Iris pigment epithelial cell (primary cell): ENCODE data around the gene TSPAN4.
A peak's percentile ranks its signal among the peaks of the same experiment; 100 is the strongest.

Experiments used
- DNase-seq: peaks from one replicate; pipeline ENCODE4 v3.0.0-alpha.2; 2011; ENCODE audit warnings: low read depth

TSPAN4 gene

DNA sequence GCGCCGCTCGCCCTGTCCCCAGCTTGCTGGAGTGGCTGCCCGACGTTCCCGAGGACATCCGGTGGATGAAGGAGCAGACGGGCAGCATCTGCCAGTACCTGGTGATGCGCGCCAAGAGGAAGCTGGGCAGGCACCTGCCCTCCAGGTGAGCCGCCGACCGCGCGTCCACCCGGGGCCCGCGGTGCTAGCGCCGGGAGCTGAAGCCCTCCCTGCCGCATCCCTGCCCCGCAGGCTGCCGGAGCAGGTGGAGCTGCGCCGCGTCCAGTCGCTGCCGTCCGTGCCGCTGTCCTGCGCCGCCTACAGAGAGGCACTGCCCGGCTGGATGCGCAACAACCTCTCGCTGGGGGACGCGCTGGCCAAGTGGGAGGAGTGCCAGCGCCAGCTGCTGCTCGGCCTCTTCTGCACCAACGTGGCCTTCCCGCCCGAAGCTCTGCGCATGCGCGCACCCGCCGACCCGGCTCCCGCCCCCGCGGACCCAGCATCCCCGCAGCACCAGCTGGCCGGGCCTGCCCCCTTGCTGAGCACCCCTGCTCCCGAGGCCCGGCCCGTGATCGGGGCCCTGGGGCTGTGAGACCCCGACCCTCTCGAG is 18.3 kb upstream of the TSPAN4 start:
- no peak for DNase-seq

DNA sequence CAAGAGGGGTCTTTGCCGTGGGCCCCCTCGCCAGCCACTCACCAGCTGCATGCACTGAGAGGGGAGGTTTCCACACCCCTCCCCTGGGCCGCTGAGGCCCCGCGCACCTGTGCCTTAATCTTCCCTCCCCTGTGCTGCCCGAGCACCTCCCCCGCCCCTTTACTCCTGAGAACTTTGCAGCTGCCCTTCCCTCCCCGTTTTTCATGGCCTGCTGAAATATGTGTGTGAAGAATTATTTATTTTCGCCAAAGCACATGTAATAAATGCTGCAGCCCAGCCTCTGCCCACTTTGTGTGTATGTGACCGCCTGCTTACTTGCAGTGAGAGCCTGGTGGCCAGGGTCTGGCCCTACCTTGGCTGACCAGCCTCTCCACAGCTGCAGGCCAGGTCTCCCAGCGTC is 17.7 kb upstream of the TSPAN4 start:
- DNase-seq = no peak

DNA sequence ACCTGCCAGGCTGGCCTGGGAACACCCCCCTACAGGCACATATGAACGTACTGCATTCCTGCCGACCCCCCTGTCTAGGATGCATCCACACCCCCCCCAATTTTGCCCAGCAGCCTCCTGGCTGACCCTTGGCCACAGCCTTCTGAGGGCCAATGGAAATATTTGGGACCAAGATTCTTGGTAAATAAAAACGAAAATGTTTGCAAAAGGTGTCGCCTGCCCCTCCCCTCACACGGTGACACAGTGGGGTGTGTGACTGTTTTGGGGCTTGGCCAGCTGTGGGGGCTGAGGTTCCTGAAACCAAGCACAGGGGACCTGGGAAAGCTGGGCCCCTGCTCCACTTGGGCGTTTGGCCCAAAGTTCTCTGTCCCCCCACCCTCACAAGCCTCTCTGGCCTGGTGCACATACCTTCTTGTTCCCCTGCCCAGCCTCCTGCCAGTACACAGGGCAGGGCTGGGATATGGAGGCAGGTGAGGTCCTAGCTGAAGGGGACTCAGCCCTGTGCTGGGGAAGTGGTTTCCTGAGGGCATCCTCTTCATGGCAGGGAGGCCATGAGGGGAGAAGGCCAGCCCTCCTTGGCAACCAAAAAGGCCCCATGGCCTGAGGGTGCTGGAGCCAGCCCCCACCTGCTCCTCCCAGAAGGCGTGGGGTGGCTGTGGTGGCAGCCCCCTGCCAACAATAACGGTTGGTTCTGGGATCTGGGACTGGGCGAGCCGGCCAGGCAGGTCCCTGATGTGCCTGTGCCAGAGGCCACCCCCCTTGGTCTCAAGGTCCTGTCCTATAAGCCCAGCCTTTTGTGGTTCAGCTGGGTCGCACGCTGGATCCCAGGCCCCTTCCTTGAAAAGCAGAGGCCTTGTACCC is 17.1 kb upstream of the TSPAN4 start:
- no peak for DNase-seq

DNA sequence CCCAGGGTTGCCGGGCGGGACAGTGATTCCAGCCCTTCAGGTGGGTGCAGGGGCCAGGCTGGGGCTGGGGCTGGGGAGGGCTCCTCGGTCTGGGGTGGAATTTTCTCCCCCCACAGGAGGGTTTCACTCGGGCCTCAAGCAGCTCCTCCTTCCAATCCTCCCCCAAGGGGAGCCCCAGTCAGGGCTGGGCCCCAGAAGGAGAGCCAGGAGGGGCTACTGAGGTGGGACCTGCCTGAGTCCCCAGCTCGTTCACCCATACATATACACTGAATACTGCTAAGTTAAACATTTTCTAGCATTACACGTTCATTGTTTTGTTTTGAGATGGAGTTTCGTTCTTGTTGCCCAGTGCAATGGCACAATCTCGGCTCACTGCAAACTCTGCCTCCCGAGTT is 16.4 kb upstream of the TSPAN4 start:
- DNase-seq = no peak

DNA sequence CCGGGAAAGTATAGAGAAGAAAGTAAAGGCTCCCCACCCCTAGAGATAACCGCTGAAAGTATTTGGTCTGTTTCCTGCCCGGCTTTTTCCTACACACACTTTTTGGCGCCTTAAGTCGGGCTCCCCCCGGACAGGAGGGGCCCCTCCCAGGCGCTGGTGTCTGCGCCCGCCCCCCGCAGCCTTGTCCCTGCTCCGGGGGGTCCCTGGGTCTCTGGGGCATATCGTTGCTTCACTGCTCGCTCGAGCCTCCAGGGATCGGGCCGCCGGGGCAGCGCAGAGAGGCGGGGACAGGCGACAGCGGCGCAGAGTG is 15.9 kb upstream of the TSPAN4 start:
- DNase-seq = no peak

DNA sequence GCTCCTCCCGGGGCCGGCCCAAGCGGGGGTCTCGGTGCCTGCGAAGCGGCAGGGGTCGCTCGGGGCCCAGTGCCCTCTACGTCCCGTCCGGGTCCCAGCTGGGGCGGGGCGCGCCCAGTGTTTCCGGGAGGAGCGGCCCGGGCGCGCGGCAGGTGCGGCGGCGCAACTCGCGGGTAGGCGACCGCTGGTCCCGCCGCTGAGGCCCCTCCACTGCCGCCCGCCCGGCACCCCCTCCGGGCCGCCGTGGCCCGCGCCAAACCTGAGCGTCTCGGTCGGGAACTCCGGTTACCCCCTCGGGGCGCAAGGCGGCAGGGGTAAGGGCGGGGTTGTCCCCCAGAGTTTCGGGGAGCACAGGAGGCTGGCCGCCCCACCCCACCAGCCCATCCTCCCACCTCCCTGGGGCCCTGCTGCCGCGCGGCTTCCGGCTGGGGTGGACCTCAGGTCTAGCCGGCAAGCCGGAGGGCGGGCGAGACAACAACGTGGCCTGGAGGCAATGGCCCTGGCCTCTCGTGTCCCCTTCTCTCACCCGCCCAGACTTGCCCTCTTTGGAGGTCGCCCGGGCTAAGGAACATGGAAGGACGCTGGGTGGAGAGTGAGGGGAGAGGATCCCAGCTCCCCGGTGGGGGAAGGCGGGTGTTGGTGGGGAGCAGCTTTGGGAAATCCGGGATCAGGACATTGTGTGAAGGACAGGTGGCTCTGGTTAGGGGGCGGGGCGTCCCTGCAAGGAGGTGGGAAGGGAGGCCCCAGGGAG is 15.3 kb upstream of the TSPAN4 start:
- no peak for DNase-seq

DNA sequence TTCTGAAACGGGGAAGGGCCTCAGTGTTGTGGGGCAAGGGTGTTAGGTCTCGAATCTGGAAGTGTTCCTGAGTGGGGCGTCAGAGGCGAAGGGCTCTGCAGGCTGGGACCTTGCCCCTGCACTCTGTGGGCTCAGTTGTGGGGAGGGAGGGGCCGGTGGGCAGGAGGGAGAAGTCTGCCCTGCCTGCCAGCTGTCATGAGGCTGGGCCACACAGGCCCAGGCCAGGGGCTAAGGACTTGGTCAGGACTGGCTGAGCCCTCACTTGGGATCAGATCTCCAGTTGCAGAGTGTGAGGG is 14.8 kb upstream of the TSPAN4 start, which contains the start of gene CRACR2B:
Gene CRACR2B (plus strand): TSS at position 23 of the 296 bp plus-strand sequence. CDS start 689 bp downstream, outside the sequence.
- DNase-seq = no peak

DNA sequence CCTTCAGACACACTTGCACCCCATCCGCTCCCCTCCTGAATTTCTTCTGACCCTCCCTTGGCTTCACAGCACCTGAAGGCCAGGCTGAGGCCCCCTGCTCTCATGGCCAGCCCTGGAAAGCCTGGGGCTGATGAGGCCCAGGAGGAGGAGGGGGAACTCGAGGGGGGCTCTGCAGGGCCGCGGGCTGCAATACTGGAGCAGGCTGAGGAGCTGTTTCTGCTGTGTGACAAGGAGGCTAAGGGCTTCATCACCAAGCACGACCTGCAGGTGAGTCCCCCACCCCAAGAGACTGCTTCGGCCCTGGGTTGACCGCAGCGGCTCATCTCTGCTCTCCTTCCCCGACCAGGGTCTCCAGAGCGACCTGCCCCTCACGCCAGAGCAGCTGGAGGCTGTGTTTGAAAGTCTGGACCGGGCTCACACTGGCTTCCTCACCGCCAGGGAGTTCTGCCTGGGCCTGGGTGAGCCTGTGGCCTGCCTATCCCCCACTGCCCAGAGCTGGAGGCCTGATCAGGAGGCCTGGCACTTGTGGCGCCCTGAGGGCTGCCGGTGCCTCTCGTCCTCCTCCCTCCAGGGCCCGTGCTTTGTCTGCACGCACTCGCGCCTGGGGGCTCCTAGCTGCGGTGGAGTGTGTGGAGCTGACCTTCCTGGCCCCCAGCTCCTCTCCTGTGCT is 14.0 kb upstream of the TSPAN4 start:
- no peak for DNase-seq

DNA sequence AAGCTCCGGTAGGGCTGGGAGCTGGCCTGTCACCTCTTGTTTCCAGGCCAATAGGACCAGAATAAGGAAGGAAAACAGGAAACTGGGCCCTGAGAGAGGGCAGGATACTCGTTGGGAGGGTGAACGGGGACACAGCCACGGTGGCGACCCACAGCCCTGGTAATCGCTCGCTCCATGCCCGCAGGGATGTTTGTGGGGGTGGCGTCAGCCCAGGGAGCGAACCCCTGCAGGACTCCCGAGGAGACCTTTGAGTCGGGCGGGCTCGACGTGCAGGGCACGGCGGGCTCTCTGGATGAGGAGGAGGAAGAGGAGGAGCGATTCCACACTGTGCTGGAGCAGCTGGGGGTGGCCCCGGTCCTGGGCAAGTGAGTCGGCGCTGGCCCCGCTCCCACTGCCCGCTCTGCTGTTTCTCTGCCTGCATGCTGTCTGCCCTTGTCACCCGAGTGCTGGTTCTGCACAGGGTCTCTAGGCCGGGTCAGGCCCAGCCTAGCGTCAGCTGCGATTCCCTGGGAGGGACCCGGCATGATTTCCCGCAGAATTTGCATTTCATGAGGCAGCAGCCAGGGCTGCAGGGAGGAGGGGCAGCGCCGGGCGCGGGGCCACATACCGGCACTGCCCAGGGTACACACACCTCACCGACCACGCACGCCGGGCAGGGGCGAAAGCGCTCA is 13.3 kb upstream of the TSPAN4 start:
- no peak for DNase-seq

DNA sequence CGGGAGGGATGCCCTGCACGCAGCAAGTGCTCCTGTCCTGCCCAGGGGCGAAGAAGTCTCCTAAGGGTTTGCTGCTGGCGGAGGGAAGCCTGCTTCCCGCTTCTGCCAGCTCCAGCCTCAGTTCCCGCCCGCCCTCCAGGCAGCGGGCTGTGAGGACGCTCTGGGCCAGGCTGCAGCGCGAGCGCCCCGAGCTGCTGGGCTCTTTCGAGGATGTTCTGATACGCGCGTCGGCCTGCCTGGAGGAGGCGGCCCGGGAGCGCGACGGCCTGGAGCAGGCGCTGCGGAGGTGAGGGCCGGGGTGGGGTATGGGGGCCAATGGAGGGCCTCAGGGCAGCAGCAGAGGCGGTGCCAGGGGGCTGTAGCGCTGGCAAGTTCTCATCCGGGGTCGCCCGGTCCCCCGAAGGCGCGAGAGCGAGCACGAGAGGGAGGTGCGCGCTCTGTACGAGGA is 12.8 kb upstream of the TSPAN4 start:
- no peak for DNase-seq

DNA sequence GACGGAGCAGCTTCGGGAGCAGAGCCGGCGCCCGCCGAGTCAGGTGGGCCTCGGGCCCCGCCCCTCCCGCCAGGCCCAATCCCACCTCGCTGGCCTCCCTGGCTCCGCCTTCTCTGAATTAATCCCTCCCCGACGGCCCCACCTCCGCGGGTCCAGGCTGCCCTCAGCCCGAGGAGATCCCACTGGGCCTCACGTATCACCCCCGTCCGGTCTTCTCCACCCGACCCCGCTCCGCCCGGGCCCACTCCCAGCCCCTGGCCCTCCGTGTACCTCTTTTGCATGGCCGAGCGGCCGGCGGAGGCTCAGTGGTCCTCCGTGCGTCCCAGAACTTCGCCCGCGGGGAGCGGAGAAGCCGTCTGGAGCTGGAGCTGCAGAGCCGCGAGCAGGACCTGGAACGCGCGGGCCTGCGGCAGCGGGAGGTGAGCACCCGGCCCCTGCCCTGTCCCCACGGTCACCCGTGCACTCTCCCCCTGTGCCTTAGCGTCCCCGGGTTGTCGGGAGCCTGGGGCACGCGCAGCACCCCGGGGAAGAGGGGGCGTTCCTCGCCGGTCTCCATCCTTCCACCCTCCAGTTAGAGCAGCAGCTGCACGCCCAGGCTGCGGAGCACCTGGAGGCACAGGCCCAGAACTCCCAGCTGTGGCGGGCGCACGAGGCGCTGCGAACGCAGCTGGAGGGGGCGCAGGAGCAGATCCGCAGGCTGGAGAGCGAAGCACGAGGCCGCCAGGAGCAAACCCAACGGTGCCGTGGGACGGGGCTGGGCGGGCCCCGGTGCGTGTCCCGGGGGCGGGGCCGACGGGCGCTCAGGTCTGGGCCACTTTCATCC is 12.1 kb upstream of the TSPAN4 start:
- DNase-seq = peak; percentile 70

DNA sequence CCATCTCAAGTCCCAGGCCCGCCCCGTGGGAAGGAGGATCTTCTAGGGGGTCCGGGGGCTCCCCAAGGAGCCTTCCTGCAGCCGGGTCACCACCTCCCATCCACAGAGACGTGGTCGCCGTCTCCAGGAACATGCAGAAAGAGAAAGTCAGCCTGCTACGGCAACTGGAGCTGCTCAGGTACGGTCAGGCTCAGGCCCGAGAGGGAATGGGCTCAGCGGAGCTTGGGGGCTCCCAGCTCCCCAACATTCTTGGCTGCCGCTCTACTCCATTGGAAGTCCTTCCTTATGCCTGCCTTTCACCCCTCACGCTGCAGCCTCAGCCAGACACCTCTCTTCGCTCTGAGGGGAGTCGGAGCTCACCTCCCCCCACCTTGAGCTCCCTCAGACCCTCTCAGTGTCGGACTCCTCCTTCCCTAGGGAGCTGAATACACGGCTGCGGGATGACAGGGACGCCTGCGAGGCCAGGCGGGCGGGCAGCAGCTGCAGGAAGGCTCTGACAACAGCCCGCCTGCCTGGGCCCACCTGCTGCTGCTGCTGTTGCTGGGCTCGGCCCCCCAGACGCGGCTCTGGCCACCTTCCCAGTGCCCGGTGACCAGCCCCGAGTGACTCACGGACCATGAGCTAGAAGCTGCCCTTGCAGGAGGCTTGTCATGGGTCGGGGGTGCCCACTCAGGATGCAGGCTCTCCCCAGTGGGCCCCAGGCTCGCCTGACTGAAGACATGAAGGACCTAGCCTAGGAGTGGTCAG is 11.4 kb upstream of the TSPAN4 start:
- DNase-seq = no peak

DNA sequence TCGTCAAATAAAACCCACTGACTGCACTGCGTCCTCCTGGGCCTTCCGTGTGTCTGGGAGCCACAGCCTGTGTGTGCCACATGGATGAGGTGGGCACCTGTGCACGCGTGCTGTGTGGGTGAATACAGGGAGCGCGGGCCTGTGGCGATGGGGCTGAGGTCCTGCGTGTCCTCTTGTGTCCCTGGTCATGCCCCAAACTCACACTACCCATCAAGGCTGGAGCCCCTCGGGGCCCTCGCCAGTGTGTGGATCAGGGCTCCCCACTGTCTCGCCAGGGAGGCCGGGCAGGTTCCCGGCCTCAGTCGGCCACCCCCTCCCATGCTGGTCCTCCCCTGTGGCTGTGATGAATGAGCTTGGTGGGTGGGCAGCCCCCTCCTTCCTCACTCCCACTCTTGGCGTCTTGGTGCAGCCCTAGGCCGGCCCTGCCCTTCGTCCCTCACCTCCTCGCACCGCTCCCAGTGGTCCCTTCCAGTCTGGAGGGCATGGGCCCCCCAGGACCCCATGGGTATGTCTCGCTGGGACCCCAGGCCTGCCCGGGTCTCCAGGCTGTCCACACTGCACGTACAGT is 10.6 kb upstream of the TSPAN4 start:
- DNase-seq = no peak

DNA sequence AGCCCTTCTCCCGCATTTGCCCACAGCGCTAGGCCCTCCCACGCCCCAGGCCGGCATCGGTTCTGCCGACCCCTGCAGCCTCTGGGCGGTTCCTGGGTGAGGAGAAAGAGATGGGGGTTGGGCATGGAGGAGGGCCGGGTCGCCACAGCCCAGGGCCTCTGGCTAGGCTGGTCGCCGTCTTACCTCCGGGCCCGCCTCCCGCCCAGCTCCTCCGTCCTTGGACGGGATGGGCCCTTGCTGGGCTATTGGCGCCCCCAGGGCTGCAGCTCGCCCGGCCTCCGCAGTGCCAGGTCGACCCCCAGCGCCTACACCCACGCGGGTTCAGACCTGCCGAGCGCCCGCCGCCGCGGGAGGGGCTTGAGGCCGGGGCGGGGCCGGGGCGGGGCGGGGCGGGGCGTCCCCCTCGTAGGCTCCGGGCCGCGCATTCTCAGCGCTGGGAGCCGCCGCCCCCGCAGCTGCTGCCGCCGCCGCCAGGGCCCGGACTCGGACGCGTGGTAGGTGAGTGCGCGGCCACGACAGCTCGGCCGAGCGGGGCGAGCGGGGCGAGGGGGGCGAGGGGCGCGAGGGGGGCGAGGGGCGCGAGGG is 10.0 kb upstream of the TSPAN4 start, which contains the start of gene CD151:
Gene CD151 (plus strand): TSS at position 424 of the 585 bp plus-strand sequence. CDS start 3,118 bp downstream, outside the sequence.
- peak; percentile 57 for DNase-seq

DNA sequence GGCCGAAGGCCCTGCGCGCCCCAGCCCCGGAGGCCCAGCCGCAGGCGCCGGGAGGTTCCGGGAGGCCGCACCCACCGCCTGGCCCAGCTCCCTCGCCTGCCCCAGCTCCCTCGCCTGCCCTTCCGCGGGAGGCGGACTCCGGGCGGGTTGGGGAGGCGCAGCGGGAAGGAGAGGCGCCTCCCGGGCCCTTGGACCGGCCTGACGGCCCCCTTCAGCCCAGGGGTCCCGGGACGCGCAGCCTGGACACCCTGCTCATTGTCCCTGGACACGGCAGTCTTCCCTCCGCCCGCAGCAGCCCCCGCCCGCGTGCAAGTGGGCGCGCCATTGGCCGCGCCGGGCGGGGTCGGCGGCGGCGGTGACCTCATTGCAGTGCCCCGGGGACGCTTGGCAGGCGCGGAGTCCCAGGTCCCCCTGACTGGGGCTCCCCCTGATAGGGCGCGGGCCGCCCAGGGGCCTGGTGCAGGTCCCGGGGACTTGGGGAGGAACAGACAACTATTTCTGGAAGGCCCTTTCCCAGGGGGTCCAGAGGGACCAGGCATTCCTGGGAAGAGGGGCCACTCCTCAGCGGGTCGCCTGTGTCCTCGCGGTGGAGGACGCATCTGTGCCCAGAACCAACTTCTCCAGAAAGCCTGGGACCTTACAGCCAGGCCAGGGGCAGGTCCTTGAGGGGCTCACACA is 9.4 kb upstream of the TSPAN4 start:
- DNase-seq = no peak

DNA sequence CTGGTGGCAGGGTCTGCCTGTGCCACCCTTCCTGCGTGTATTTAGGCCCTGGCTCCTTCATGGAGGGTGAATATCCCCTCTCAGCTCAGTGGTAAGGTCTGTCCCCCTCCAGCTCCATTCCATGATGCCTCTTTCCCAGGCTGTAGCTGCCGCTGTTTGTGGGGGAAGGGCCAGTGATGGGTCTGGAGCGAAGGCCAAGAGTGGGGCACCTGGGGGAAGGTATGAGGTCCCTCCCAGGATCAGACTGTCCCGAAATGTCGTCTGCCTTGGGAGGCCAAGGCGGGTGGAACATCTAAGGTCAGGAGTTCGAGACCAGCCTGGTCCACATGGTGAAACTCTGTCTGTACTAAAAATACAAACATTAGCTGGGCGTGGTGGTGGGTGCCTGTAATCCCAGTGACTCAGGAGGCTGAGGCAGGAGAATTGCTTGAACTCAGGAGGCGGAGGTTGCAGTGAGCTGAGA is 8.8 kb upstream of the TSPAN4 start:
- no peak for DNase-seq

DNA sequence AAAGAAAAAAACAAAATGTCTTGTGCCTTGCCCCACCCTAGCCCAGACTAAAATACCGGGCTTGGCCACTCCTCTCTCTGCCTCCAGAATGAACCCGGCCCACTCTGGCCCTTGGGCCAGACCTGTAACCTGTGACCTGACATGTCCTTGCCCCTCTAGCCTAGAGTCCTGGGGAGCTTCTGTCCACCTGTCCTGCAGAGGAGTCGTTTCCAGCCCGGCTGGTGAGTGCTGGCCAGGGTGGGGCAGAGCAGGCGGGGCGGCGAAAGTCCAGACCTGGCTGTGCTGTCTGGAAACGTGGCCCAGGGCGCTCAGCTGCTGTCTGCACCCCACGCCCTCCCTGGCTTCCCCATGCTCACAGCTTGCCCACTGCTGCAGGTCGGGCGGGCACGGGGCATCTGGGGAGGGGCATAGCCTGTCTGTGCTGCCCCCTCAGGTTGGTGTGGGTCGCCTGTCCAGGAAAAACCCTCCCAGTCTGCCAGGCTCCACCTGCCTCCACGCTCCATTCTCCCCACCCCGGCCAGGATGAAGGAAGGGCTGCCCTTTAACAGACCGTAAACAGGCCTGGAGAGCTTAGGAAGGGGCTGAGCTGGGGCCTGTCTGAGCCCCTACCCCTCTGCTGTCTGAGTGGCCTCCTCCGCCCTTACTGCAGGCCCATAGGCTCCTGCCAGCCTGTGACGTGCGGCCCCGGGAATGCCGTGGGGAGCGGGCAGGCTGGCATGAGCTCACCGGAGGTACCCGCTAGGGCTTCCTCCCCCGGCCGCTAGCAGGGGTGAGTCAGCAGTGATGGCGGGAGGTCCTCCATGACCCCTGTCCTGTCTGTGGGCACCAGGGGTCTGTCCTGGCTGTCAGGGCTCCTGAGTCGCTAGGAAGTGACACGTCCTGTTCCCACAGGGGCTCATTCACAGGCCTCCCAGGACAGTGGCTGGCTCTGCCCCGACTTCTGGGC is 8.0 kb upstream of the TSPAN4 start:
- peak; percentile 67 for DNase-seq

DNA sequence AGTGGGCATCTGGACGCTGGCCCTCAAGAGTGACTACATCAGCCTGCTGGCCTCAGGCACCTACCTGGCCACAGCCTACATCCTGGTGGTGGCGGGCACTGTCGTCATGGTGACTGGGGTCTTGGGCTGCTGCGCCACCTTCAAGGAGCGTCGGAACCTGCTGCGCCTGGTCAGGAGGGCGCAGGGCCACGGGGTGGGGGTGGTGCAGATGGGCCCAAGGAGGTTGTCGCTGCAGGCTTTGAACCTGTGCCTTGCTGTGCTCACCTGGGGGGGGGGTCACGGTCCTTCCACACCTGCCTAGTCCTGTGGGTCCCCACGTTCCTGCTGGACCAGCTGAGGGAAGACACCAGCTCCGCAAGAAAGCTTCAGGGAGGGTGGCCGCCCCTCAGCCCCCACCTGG is 6.4 kb upstream of the TSPAN4 start:
- DNase-seq = no peak
